NCI-H526 treated with DMSO at 0.1 percent for 48 hours (cell line): ENCODE results near the gene CTNNBIP1.

Experiments
- DNase-seq: peaks from one replicate; lab custom pipeline; 2025; lab: John Stamatoyannopoulos, UW

The CTNNBIP1 gene

GRCh38 chr1:9853249-9853595, 56.8 kb downstream of the CTNNBIP1 start:
- DNase-seq = no peak

GRCh38 chr1:9852410-9853248, 57.4 kb downstream of the CTNNBIP1 start:
- no peak for DNase-seq

DNA sequence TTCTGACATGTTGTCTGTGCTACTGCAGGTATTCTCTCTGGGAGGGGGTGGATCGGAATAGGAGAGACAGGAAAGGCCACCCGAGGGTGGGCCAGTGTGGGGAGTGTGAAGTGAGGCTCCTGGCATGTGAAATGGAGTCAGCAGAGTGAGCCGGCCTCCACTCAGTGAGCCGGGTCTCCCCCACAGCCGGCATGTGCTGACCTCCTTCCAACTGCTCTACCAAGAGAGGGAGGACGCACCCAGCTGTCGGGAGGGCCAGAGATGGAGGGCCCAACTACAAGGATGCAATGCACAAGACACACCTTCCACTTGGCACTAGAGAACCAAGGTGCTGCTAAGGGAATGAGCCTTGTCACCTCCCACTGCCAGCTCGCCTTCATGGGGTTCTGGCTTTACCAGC, 58.1 kb downstream of the CTNNBIP1 start:
- DNase-seq = no peak

DNA sequence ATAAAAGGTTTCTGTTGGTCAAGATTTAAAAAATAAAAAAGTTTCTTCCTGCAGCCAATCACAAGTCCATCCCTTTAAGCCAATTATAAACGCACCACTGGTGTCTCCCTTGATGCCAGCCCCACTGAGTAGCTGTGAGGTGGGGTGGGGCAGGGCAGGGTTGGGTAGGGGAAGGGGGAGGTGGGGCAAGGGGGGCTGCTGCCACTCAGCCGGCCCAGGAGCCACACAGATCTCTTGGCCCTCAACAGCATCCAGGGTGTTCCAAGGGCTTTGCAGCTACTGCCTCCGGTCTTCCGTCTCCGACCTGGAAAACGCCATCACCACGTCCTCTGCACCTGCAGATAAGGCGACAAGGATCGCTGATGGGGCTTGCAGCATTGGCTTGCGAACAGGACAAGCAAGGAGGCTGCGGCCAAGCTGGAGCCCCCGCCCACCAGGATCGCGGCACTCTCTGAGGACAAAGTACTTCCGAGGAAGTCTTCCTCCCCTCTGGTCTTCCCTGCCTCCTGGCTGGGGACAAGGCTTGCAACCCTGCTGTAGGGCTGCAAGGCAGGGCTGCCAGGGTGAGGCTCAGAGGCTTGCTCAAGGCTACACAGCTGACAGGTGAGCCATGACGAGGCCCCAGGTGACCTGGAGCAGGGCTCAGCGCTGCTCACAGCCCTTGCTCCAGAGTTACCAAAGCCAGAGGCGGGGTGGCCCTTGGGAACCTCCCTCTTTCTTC, 59.5 kb downstream of the CTNNBIP1 start:
- no peak for DNase-seq

GRCh38 chr1:9849691-9850441, 60.2 kb downstream of the CTNNBIP1 start:
- no peak for DNase-seq

DNA sequence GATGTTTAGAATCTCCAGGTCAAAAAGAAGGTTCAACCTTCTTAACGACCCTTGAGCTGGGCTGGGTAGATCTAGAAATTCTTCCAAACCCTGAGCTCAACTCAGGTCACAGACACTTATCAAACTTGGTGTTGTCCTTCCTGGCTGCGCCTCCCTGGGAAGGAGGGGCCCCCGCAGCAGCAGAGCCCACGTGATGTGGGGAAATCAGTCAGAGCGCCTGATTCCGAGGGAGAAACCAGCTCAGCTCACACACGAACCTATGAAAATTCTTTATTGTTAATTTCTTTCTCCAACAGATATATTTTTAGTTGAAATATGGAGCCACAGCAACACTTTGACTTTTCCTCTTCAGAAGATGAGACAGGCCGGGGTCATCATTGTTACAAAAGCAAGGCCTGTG, 62.0 kb downstream of the CTNNBIP1 start:
- no peak for DNase-seq

DNA sequence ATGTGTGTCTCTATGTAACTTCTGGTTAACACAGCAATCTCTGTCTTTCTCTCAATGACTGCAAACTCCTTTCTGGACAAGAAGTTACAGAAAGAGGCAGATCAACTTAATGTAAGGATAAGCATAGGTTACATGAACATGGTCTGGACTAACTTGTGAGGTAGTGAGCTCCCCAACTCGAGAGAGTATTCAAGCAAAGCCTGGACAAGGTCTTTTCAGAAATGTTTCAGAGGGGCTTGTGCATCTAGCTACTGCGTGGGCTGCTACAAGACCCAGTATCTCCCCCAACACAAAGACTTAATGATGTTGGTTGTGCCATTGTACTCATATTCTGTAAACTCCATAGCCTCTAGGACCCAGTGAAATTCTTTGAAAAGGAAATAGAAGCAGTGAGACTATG, 62.8 kb downstream of the CTNNBIP1 start:
- DNase-seq = no peak

DNA sequence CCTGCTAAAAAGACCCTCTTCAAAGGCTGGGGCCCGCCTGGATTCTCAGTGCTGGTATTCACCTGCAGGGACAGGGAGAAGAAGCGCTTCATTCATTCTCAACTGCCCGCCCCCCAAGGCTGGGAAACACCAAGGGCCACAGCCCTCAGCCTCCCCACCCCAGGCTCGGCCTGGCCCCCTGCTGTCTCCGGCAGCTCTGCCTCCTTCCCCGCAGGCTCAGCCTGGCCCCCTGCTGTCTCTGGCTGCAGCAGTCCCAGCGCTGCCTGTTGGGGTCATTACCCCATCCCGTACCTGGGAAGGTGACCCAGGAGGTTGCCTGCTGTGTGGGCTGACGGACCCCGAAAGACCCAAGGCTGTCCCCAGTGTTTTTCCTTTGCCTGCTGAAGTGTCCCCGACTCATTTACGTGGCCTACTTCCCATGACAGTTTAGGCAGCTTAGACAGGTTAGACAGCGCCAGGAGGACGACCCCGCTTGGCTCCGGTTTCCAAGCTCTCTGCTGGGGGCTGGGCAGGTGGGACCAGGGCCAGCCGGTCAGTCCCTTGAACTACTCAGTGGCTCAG, 63.4 kb downstream of the CTNNBIP1 start:
- no peak for DNase-seq

GRCh38 chr1:9845914-9846313, 64.2 kb downstream of the CTNNBIP1 start:
- DNase-seq = no peak

DNA sequence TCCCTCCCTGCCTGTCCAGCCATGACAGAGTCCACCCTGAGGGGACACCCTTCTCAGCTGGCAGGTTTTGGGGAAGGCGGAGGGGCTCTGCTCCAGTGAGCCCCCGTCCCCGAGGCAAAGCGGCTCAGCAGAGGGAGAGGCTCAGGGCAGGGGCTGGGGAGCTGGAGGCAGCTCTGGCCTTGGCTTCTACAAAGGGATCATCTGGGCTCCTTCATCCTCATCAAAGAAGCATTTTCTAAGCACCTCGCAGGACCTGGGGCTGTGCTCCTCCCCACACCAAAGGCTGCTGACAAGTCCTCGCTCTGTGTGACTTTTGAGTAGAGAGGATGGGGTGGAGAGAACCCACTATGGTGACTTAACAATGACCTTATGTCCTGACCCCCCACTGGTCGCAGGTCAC, 65.3 kb downstream of the CTNNBIP1 start:
- no peak for DNase-seq

DNA sequence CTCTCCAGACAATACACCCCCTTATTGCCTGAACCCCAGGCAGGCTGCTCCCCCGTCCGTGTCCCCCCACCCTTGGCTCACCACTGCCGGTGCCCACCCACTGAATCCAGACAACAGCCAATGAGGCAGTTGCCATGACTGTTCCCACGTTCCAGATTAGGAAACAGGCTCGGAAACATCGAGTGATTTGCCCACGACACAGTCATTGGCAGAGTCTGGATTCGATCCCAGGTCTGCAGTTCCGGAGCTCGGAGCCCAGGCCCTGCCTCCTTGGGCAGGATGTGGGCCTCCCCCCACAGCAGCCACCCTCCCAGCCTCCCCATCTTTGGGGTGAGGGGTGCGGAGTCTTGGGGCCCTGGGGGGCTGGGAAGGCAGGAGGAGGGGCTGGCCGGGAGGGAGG, 66.0 kb downstream of the CTNNBIP1 start:
- no peak for DNase-seq

DNA sequence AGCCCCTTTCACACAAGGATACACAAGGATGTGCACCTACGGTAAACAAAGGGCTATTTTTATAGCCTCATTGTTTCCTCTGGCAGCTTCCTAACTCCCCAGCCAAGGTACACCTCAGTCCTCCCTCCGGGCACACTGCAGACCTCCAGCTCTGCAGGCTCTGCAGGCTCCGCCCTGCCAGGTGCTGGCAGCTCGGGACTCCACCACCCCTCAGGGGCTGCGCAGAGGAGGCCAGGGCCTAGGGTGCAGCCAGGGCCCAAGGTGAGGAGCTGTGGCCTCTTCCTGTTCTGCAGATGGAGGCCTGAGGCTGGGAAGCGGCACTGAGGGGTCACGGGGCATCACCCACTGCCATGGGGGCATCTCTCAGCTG, 66.5 kb downstream of the CTNNBIP1 start:
- DNase-seq = no peak

DNA sequence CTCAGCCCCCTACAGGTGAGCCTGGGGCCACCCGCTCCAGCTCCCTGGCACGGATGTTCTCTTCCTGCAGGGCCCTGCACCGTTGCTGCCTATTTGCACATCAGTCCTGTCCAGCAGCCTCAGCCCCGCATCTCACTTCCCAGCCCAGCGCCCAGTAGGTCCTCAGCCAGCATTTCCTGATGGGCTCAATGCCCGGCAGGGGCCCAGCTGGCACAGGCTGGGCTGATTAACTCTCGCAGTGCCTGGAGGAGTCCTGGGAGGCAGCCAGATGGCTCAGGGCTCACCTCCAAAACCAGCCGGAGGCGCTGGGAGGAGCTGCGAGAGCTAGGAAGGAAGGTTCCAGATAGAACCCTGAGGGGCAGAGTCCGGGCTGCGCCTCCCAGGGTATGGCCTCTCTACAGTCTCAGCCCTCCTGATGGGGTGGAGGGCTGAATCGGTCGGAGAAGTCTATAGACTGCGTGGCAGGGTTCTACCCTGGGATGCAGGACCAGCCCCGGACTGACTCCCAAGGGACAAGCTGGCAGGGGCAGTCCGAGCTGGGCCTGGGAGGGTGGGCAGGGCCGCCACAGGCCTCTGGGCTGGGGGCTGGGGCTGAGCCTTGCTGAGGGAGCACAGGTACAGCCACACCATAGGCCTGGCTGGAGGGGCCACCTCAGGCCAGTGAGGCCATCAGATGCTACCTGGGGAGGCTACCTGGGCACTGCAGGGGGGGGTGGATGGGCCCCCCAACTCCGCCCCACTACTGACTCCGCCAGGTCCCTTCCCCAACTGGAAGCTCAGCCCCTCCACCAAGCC, 67.1 kb downstream of the CTNNBIP1 start:
- DNase-seq = no peak

GRCh38 chr1:9842073-9842711, 67.9 kb downstream of the CTNNBIP1 start:
- no peak for DNase-seq

- no peak for DNase-seq
Observed at GRCh38 chr1:9841460-9841859, 68.6 kb downstream of the CTNNBIP1 start.

DNA sequence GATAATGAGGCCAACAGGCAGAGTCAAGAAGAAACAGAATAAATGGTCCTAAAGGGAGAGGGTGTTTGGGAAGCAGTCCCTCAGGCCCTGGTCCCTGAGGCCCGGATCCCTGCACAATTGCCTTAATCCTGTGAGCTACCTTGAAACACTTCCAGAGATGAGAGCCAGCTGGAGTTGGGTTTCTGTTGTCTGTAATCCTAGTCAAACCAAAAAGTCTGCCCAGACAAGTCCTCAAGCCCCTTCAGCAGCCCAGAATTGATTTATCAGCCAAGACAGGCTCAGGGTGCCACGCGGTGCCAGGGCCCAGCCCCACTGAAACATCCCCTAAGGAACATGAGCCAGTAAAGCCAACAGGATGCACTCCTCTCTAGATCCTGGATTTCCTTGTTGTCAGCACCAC, 69.9 kb downstream of the CTNNBIP1 start:
- DNase-seq = no peak

- no peak for DNase-seq
Observed at GRCh38 chr1:9838946-9839345, 71.1 kb downstream of the CTNNBIP1 start.

GRCh38 chr1:9836632-9836960, 73.5 kb downstream of the CTNNBIP1 start:
- DNase-seq = no peak

DNA sequence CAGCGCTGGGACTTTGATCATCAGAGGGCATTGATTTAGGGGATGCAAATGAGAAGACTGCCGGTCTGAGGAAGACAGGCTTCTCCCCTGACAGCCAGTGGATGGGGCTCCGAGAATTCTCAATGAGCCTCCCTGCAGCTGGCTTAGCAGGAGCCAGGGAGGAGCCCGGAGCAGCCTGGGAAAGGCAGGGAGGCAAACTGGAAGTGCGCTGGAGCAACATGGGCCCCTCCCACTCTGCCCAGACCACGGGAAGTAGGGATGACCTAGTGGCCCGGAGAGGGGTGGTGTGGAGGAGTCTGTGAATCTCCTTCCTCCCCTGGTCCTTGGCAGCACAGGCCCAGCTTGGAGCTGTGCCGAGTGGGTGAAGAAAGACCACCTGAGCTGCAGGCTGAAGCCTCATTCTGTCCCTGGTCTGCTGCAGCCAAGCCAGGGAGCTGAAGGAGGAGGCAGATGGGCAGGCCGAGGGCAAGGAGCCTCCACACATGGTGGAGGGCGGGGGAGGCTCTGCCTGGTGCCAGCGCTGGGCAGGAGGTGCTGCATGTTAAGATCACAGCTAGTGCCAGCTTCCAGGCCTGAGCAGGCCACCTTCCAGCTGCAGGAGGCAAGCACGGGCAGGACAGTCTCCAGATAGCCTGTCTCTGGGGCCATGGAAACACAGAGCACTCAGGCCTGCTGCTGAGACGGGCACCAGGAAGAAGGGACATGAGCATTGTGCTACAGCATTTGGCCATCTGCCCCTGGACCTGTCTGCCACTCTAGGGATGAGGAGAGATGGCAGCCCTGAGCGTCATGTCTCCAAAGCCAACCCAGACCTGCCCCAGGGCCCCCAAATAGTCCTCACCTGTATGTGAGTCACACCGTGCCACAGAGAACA, 74.1 kb downstream of the CTNNBIP1 start:
- DNase-seq = peak; percentile 10

GRCh38 chr1:9835404-9835757, 74.7 kb downstream of the CTNNBIP1 start:
- no peak for DNase-seq

DNA sequence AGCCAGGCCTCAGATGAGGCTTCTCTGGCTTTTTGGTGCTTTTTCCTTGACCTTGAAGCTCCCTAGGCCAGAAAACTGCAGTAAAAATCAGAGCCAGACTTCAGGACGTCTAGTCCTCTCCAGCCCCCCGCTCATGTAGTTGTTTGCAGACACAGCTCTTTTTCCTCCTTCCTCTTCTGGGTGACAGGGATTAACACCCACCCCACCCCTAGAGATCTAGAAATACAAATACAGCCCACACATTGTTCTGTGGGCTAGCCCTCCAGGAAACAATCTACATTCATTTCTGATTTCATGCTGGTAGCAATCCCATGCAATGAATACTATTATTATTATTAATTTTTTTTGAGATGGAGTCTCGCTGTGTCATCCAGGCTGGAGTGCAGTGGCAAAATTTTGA, 76.4 kb downstream of the CTNNBIP1 start:
- DNase-seq = no peak
